ENCODE measurements around the gene BRD3.

BRD3 gene

GRCh38 chr9:134025606-134026541, 42.0 kb downstream of the BRD3 start:
- in situ Hi-C loops (cut with MboI; ENCODE audit: low sequenced_read_pairs): no loop called here

- in situ Hi-C loops (cut with MboI; ENCODE audit: low sequenced_read_pairs): no loop called here
Measured at GRCh38 chr9:134024828-134025605, 42.8 kb downstream of the BRD3 start, which contains the start of gene BRD3OS. Gene BRD3OS, plus strand, starts transcription at chr9:134025481. Its CDS starts 1,267 bp downstream, at chr9:134026748.

GRCh38 chr9:134024214-134024792, 43.5 kb downstream of the BRD3 start:
- in situ Hi-C loops (cut with MboI; ENCODE audit: low sequenced_read_pairs): no loop called here

- in situ Hi-C loops (cut with MboI; ENCODE audit: low sequenced_read_pairs): no loop called here
Measured at GRCh38 chr9:134014946-134015345, 52.9 kb downstream of the BRD3 start.

GRCh38 chr9:134011401-134011800, 56.4 kb downstream of the BRD3 start:
- in situ Hi-C loops (cut with MboI; ENCODE audit: low sequenced_read_pairs): no loop called here

- in situ Hi-C loops (cut with MboI; ENCODE audit: low sequenced_read_pairs): no loop called here
Measured at GRCh38 chr9:134010310-134011173, 57.3 kb downstream of the BRD3 start.

- in situ Hi-C loops (cut with MboI; ENCODE audit: low sequenced_read_pairs): no loop called here
Measured at GRCh38 chr9:134007571-134007970, 60.3 kb downstream of the BRD3 start.

- in situ Hi-C loops (cut with MboI; ENCODE audit: low sequenced_read_pairs): no loop called here
Measured at GRCh38 chr9:134007150-134007549, 60.7 kb downstream of the BRD3 start.

- in situ Hi-C loops (cut with MboI; ENCODE audit: low sequenced_read_pairs): no loop called here
Measured at GRCh38 chr9:134005381-134005780, 62.4 kb downstream of the BRD3 start.

GRCh38 chr9:134004881-134005280, 62.9 kb downstream of the BRD3 start:
- in situ Hi-C loops (cut with MboI; ENCODE audit: low sequenced_read_pairs): no loop called here

- in situ Hi-C loops (cut with MboI; ENCODE audit: low sequenced_read_pairs): no loop called here
Measured at GRCh38 chr9:134004131-134004873, 63.5 kb downstream of the BRD3 start.

GRCh38 chr9:134003237-134003636, 64.6 kb downstream of the BRD3 start:
- in situ Hi-C loops (cut with MboI; ENCODE audit: low sequenced_read_pairs): no loop called here

- in situ Hi-C loops (cut with MboI; ENCODE audit: low sequenced_read_pairs): no loop called here
Measured at GRCh38 chr9:134002796-134003195, 65.0 kb downstream of the BRD3 start.

- in situ Hi-C loops (cut with MboI; ENCODE audit: low sequenced_read_pairs): no loop called here
Measured at GRCh38 chr9:133999851-134000265, 68.0 kb downstream of the BRD3 start.

- in situ Hi-C loops (cut with MboI; ENCODE audit: low sequenced_read_pairs): no loop called here
Measured at GRCh38 chr9:133998915-133999595, 68.8 kb downstream of the BRD3 start.

GRCh38 chr9:133997584-133997983, 70.2 kb downstream of the BRD3 start:
- in situ Hi-C loops (cut with MboI; ENCODE audit: low sequenced_read_pairs): no loop called here

GRCh38 chr9:133996531-133997520, 71.0 kb downstream of the BRD3 start:
- in situ Hi-C loops (cut with MboI; ENCODE audit: low sequenced_read_pairs): no loop called here

All from HL-60/S4 (cell line).